Peyer's patch (tissue), 4 donors: ENCODE measurements around the gene ZDHHC13.

Experiments
- POLR2A ChIP-seq, 2 donors: fragments of 450-650 bp; IDR thresholded peaks; one replicate each; pipeline ENCODE4 v1.5.1; 2017; ENCODE audit warnings: antibody characterized with exemption in 2 of 2, mild to moderate bottlenecking in 2 of 2, moderate library complexity in 2 of 2
- TF ChIP-seq, protein P1 (sequence below), 6 experiments: fragments of 450-650 bp in 4 of 6; fragments of 200-600 bp in 2 of 6; sonication (generic) in 1 of 6; IDR thresholded peaks; one replicate each; pipeline ENCODE4 v1.5.1; 2017 to 2019; ENCODE audit warnings: antibody characterized with exemption in 6 of 6, mild to moderate bottlenecking in 3 of 6, moderate library complexity in 1 of 6

DNA sequence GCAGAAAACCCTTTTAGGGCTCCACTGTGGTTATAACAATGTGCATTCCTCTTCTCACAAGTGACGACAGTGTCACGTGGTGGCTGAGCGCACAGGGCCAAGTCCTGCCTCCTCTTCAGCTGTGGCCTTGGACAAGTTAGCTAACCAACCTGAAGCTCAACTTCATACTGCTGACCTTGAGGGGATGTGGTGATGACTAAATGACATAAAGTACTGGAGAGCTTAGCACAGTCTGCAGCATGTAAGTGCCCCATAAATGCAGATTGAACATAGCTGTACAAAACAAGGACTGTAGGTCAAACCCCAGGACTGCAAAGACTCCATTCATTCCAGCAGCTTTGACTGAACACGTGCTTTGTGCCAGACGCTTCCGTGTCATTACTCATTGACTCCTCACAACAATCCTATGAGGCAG lies 36.4 kb upstream of the ZDHHC13 start:
- TF ChIP-seq, protein P1, sequence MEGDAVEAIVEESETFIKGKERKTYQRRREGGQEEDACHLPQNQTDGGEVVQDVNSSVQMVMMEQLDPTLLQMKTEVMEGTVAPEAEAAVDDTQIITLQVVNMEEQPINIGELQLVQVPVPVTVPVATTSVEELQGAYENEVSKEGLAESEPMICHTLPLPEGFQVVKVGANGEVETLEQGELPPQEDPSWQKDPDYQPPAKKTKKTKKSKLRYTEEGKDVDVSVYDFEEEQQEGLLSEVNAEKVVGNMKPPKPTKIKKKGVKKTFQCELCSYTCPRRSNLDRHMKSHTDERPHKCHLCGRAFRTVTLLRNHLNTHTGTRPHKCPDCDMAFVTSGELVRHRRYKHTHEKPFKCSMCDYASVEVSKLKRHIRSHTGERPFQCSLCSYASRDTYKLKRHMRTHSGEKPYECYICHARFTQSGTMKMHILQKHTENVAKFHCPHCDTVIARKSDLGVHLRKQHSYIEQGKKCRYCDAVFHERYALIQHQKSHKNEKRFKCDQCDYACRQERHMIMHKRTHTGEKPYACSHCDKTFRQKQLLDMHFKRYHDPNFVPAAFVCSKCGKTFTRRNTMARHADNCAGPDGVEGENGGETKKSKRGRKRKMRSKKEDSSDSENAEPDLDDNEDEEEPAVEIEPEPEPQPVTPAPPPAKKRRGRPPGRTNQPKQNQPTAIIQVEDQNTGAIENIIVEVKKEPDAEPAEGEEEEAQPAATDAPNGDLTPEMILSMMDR (IDR thresholded peaks at IDR 0.05): no peak
- no peak for TF ChIP-seq POLR2A (IDR thresholded peaks at IDR 0.05)
